ENCODE measurements around the gene IL17RC. TPM values are rescaled to one million over a fixed set of nuclear protein-coding genes. Genes with fewer than 3 reads are reported as not detected.

Gene IL17RC, protein sequence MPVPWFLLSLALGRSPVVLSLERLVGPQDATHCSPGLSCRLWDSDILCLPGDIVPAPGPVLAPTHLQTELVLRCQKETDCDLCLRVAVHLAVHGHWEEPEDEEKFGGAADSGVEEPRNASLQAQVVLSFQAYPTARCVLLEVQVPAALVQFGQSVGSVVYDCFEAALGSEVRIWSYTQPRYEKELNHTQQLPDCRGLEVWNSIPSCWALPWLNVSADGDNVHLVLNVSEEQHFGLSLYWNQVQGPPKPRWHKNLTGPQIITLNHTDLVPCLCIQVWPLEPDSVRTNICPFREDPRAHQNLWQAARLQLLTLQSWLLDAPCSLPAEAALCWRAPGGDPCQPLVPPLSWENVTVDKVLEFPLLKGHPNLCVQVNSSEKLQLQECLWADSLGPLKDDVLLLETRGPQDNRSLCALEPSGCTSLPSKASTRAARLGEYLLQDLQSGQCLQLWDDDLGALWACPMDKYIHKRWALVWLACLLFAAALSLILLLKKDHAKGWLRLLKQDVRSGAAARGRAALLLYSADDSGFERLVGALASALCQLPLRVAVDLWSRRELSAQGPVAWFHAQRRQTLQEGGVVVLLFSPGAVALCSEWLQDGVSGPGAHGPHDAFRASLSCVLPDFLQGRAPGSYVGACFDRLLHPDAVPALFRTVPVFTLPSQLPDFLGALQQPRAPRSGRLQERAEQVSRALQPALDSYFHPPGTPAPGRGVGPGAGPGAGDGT
- total RNA-seq: 40.0 and 44.6 TPM in 2 replicates

GRCh38 chr3:9916734-9917680 is at the start of gene IL17RC:
Gene IL17RC (plus strand): TSS chr3:9917098. CDS start chr3:9917316, 218 bp downstream.

DNA sequence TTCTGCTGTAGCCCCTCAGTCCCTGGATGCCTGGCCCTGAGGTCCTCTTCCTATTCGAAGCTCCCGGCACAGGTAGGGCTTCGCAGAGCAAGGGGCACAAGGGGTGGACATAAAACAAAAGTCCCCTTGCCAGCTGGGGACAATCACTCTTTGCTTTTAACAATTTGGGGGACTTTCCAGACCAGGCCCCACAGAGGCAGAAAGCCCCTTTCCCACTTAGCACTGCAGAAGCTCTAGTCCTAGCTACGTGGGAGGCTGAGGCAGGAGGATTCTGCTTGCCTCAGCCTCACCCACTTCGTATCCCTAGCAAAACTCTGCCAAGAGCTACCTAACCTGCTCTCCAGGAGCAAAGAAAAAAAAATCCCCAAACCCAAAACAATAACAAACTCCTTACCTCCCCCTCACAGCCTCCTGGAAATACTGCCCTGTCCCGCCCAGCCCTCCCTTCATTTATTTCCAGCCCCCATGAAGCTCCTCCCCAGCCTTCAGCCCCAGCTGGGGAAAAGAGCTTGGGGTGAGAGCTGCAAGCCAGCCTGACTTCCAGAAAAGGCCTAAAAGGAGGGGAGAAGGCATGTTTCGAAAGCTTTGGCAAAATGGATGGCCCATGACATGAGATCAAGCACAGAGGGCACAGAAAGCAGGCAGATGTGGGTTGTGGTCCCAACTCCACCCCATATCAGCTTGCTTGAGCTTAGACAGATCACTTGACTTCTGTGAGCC is 36.9 kb upstream of the IL17RC start, which contains the start of gene CIDEC:
Gene CIDEC, minus strand, starts transcription at position 424 of the 720 bp plus-strand sequence. CDS start 1,767 bp downstream, outside the sequence.

DNA sequence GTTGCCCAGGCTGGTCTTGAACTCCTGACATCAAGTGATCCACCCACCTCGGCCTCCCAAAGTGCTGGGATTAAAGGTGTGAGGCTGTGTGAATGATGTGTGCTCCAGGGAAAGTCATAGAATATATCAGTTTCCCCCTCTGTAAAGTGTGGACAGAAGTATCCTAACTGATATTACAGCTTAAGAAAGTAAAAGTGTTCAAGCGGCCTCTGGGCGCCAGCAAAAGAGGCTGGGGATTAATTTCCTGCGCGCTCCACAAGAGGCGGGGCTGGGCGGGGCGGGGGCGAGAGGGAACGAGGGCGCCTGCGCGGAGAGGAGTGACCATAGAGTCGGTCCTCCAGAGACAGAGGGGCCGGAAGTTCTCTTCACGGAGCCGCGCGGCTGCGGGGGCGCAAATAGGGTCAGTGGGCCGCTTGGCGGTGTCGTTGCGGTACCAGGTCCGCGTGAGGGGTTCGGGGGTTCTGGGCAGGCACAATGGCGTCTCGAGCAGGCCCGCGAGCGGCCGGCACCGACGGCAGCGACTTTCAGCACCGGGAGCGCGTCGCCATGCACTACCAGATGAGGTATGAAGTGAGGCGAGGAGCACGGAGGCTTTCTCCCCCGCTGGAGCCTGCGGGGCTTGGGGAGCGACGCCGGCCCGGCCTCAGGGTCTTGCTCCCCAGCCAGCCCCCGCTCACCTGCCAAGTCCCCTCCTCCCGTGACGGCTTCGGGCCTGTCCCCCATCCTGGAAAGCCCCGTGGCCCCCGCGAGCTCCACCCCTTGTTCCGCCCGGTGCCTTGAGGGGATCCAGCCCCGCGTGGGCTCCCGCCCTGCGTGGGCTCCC is 26.4 kb upstream of the IL17RC start, which contains the start of gene JAGN1:
Gene JAGN1, plus strand, starts transcription at position 362 of the 823 bp plus-strand sequence. Its CDS starts 113 bp downstream, at position 475.

DNA sequence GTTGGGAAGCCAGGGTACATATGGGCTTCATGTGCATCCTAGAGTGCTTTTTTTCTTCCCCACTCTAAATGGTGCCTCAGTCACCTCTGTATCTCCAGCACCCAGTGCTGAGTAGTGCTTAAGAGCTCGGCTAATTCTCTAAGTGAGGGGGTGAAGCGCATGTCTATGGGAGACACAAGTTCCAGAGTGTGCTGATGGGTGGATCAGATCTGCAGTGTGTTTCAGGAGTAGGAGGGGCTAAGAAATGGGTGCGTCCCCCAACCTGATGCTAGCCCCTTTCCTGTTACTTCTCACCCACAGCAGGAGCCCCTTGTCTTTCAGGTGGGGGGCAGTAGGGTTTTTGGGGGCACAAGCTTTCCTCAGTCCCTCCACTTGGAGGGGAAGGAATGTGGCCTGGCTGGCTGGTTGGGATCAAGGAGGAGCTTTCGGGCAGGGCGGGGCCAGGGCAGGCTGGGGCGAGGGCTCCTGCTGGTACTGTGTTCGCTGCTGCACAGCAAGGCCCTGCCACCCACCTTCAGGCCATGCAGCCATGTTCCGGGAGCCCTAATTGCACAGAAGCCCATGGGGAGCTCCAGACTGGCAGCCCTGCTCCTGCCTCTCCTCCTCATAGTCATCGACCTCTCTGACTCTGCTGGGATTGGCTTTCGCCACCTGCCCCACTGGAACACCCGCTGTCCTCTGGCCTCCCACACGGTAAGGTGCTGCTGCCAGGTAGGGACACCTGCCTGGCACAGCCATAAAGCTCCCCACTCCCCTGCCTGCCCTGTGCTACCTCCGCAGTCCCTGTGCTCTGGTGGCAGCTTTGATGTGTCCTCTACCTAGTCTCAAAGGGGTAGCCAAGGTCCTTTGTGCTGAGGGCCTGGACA is 14.3 kb upstream of the IL17RC start, which contains the start of gene IL17RE:
Gene IL17RE, plus strand, starts transcription at position 477 of the 866 bp plus-strand sequence. Its CDS starts 85 bp downstream, at position 562.

GRCh38 chr3:9933561-9934234 is 16.8 kb downstream of the IL17RC start, which contains the start of gene CRELD1:
Gene CRELD1 (plus strand): TSS chr3:9933834. CDS start chr3:9934439, 605 bp downstream.

DNA sequence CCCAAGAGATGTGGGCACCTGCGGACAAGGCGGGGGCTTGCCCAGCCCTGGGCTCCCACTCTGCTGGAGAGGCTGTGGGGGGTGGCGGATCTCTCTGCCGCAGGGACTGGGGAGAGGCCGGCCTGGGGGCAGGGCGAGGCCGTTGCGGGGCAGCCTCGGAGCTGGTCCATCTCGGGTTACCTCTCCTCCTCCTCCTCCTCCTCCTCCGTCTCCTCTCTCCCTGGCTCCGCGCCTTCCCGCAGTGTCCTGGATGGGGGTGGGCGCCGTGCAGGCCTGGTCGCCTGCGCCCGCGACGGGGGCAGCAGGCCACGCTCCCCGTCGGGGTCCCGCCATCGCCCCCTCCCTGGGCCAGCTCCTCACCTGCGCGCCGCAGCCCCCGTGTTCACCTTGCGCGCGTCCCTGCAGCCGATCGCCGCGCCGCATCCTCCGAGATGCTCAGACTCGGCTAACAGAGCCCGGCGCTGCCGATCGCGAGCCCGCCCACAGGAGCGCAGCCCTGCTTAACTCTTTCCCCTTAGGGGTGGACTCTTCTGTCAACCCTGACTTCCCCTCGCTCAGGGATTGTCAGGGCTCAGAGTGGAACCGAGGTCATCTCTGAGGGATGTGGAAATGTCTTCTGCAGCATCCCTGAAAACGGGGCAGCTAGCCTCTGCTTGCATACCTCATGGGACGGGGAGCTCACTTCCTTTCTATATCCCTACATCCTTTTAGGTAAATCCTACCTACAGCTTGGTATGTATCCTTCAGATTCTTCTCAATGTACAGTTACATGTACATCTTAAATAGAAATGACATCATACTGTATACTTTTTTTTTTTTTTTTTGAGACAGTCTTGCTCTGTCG is 35.3 kb downstream of the IL17RC start, which contains the start of gene PRRT3:
Gene PRRT3, minus strand, starts transcription at position 447 of the 844 bp plus-strand sequence. CDS start 2,293 bp downstream, outside the sequence.

Other genes with a start within 250 kb of the IL17RC start
- under 0.01 and 0.17 TPM in 2 replicates for gene CPNE9, start 213.3 kb upstream of the IL17RC start, total RNA-seq
- 11.4 and 12.9 TPM in 2 replicates for gene BRPF1, start 185.4 kb upstream of the IL17RC start, total RNA-seq
- gene OGG1, start 167.1 kb upstream of the IL17RC start, total RNA-seq: 32.8 and 36.0 TPM in 2 replicates
- 41.5 and 45.3 TPM in 2 replicates for gene CAMK1, start 147.2 kb upstream of the IL17RC start, total RNA-seq
- gene TADA3, start 124.6 kb upstream of the IL17RC start, total RNA-seq: 81.9 and 89.2 TPM in 2 replicates
- gene ARPC4, start 124.0 kb upstream of the IL17RC start, total RNA-seq: 195 and 196 TPM in 2 replicates
- 8.3 and 8.7 TPM in 2 replicates for gene TTLL3, start 106.8 kb upstream of the IL17RC start, total RNA-seq
- 51.3 and 56.5 TPM in 2 replicates for gene RPUSD3, start 73.1 kb upstream of the IL17RC start, total RNA-seq
- 0.15 and 0.17 TPM in 2 replicates for gene CIDEC, start 36.8 kb upstream of the IL17RC start, total RNA-seq
- gene JAGN1, start 26.5 kb upstream of the IL17RC start, total RNA-seq: 45.2 and 54.7 TPM in 2 replicates
- 3.9 and 6.6 TPM in 2 replicates for gene IL17RE, start 14.2 kb upstream of the IL17RC start, total RNA-seq
- gene CRELD1, start 16.7 kb downstream of the IL17RC start, total RNA-seq: 12.8 and 14.5 TPM in 2 replicates
- 1.8 and 3.2 TPM in 2 replicates for gene PRRT3, start 35.3 kb downstream of the IL17RC start, total RNA-seq
- 23.7 and 35.4 TPM in 2 replicates for gene EMC3, start 69.7 kb downstream of the IL17RC start, total RNA-seq
- gene FANCD2, start 109.3 kb downstream of the IL17RC start, total RNA-seq: 26.2 and 38.7 TPM in 2 replicates
- not detected in 2 replicates for gene FANCD2OS, start 191.2 kb downstream of the IL17RC start, total RNA-seq
- gene BRK1, start 198.6 kb downstream of the IL17RC start, total RNA-seq: 95.5 and 110 TPM in 2 replicates
- gene VHL, start 224.7 kb downstream of the IL17RC start, total RNA-seq: 23.9 and 28.2 TPM in 2 replicates
- gene IRAK2, start 247.8 kb downstream of the IL17RC start, total RNA-seq: 3.0 and 3.5 TPM in 2 replicates

All from bronchus fibroblast of lung (primary cell).